Breast epithelium (tissue), 4 donors: ENCODE measurements around the gene DEPDC4. TPM values are rescaled to one million over a fixed set of nuclear protein-coding genes. Genes with fewer than 3 reads are reported as not detected.
A peak's percentile ranks its signal among the peaks of the same experiment; 100 is the strongest.

Source experiments
- DNase-seq, 2 donors: peaks; one replicate each; pipeline ENCODE4 v3.0.0-alpha.2; 2019; ENCODE audit warnings: low spot score in 2 of 2
- H3K27ac ChIP-seq, 2 donors: fragments of 200-600 bp; sonication (generic) in 1 of 2; one replicate each; pipeline ENCODE4 v1.5.1; 2016 to 2019; ENCODE audit warnings: mild to moderate bottlenecking in 1 of 2
- H3K27me3 ChIP-seq, 2 donors: fragments of 200-600 bp; sonication (generic) in 1 of 2; one replicate each; pipeline versions ENCODE4 v1.5.1 to v1.6.0; 2017 to 2019; ENCODE audit warnings: control low read depth in 1 of 2, mild to moderate bottlenecking in 1 of 2
- H3K36me3 ChIP-seq: fragments of 200-600 bp; one replicate; pipeline ENCODE4 v1.5.1; 2019
- H3K4me1 ChIP-seq, 2 donors: fragments of 200-600 bp; sonication (generic); one replicate each; pipeline ENCODE4 v1.5.1; 2016 to 2019; ENCODE audit warnings: control low read depth in 1 of 2
- H3K4me3 ChIP-seq, 3 donors: fragments of 200-600 bp; sonication (generic); 1 replicate in 2 of 3; 2 replicates in 1 of 3; pipeline ENCODE4 v1.5.1; 2016 to 2019; ENCODE audit warnings: mild to moderate bottlenecking in 3 of 3, moderate library complexity in 2 of 3
- H3K9me3 ChIP-seq, 2 donors: fragments of 200-600 bp; sonication (generic) in 1 of 2; one replicate each; pipeline ENCODE4 v1.5.1; 2016 to 2019; ENCODE audit warnings: control low read depth in 1 of 2
- POLR2A ChIP-seq: fragments of 450-650 bp; IDR thresholded peaks from one replicate; pipeline ENCODE4 v1.6.1; 2016; ENCODE audit warnings: antibody characterized with exemption, mild to moderate bottlenecking, moderate library complexity
- POLR2AphosphoS5 ChIP-seq, 3 donors: sonication (generic); formaldehyde crosslinking; IDR thresholded peaks; one replicate each; pipeline ENCODE4 v1.6.1; 2017; ENCODE audit warnings: antibody characterized with exemption in 3 of 3
- intact Hi-C: fragments of 100-400 bp; cut with DNase I; formaldehyde crosslinking; loops from one replicate; pipeline ENCODE4 v1.15.1; 2023; ENCODE audit warnings: low total_unique reads
- total RNA-seq, 3 donors: library from RNA; depleted of rRNA; stranded (reverse); fragments of >200 nt; gene quantifications; one replicate each; pipeline ENCODE4 v1.1.0, GENCODE V29; 2016
- TF ChIP-seq, protein P1 (sequence below), 3 donors: fragments of 450-650 bp; IDR thresholded peaks; one replicate each; pipeline ENCODE4 v1.5.1; 2016 to 2017; ENCODE audit warnings: antibody characterized with exemption in 3 of 3, mild to moderate bottlenecking in 3 of 3, moderate library complexity in 3 of 3

Gene DEPDC4
- total RNA-seq, 3 donors from 2014 or later = 1.3 to 2.3 (median 2.0) TPM

GRCh38 chr12:100247765-100248164 is 19.1 kb downstream of the DEPDC4 start:
- intact Hi-C loops = no loop called here
- H3K4me1 ChIP-seq = no peaks in the 10 kb centered on the region
- no peaks in the 10 kb centered on the region for H3K36me3 ChIP-seq
- TF ChIP-seq, protein P1, sequence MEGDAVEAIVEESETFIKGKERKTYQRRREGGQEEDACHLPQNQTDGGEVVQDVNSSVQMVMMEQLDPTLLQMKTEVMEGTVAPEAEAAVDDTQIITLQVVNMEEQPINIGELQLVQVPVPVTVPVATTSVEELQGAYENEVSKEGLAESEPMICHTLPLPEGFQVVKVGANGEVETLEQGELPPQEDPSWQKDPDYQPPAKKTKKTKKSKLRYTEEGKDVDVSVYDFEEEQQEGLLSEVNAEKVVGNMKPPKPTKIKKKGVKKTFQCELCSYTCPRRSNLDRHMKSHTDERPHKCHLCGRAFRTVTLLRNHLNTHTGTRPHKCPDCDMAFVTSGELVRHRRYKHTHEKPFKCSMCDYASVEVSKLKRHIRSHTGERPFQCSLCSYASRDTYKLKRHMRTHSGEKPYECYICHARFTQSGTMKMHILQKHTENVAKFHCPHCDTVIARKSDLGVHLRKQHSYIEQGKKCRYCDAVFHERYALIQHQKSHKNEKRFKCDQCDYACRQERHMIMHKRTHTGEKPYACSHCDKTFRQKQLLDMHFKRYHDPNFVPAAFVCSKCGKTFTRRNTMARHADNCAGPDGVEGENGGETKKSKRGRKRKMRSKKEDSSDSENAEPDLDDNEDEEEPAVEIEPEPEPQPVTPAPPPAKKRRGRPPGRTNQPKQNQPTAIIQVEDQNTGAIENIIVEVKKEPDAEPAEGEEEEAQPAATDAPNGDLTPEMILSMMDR (IDR thresholded peaks at IDR 0.05) = no peak
- TF ChIP-seq POLR2A (no peak), POLR2AphosphoS5 (IDR thresholded peaks at IDR 0.05) (no peak)
- H3K27me3 ChIP-seq = no peaks in the 10 kb centered on the region
- DNase-seq = no peak
- H3K9me3 ChIP-seq = no peaks in the 10 kb centered on the region
- no peak overlapping the region for H3K4me3 ChIP-seq
- no peak overlapping the region for H3K27ac ChIP-seq

DNA sequence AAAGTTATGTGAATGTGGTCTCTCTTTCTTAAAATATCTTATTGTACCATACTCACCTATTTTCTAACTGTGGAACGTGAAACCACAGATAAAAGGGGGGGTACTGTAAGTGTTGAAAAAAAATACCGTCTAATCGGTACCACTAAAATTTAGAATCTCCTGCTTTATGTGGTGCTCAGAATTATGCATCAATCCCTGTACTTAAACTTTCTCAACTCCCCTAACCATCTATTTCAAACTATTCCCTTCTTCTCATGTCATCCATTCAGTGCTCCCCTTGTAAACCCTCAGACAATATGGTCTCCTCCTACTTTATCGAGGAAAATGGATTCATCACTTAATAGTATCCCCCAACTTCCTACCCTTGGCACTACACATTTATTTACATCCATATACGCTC is 23.7 kb downstream of the DEPDC4 start:
- TF ChIP-seq POLR2A (no peak), POLR2AphosphoS5 (IDR thresholded peaks at IDR 0.05) (no peak)
- TF ChIP-seq, protein P1 (IDR thresholded peaks at IDR 0.05) = no peak
- no peak overlapping the region for H3K4me3 ChIP-seq
- H3K27ac ChIP-seq = no peak overlapping the region
- no peaks in the 10 kb centered on the region for H3K36me3 ChIP-seq
- no peaks in the 10 kb centered on the region for H3K9me3 ChIP-seq
- intact Hi-C loops = no loop called here
- H3K27me3 ChIP-seq = no peaks in the 10 kb centered on the region
- no peaks in the 10 kb centered on the region for H3K4me1 ChIP-seq
- DNase-seq = no peak

DNA sequence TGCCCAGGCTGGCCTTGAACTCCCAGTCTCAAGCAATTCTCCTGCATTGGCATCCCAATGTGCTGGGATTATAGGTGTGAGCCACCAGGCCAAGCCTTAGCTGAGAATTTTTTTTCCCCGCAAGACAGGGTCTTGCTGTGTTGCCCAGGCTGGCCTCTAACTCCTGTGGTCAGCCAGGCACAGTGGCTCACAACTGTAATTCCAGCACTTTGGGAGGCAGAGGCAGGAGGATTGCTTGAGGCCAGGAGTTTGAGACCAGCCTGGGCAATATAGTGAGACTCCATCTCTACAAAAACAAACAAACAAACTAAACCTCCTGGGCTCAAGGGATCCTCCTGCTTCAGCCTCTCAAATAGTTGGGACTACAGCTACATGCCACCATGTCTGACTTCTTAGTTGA is 27.3 kb downstream of the DEPDC4 start:
- TF ChIP-seq, protein P1 (IDR thresholded peaks at IDR 0.05) = no peak
- TF ChIP-seq POLR2AphosphoS5 (IDR thresholded peaks at IDR 0.05) (no peak), POLR2A (no peak)
- H3K4me3 ChIP-seq = no peak overlapping the region
- no peaks in the 10 kb centered on the region for H3K27me3 ChIP-seq
- no peak for DNase-seq
- H3K27ac ChIP-seq = no peak overlapping the region
- no peaks in the 10 kb centered on the region for H3K9me3 ChIP-seq
- intact Hi-C loops = no loop called here
- no peaks in the 10 kb centered on the region for H3K4me1 ChIP-seq
- no peaks in the 10 kb centered on the region for H3K36me3 ChIP-seq

DNA sequence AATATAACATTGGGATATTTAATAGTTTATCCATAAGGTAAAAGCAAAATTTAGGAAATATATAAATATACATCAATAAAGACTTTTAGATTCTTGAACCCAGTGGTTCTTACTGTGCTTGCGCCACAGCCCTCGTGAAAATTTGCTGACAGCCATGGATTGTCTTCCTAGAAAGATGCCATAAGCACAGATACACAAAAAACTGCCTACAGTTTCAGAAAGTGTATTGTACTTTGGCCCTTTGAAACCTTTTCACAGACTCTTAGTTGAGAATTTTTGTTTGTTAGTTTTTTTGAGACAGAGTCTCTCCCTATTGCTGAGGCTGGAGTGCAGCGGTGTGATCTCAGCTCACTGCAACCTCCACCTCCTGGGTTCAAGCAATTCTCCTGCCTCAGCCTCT is 28.1 kb downstream of the DEPDC4 start:
- Histone ChIP-seq H3K36me3 (no peaks in the 10 kb centered on the region), H3K9me3 (no peaks in the 10 kb centered on the region), H3K27ac (no peak overlapping the region), H3K27me3 (no peaks in the 10 kb centered on the region), H3K4me1 (no peaks in the 10 kb centered on the region), H3K4me3 (no peak overlapping the region)
- intact Hi-C loops = no loop called here
- DNase-seq = no peak
- no peak for TF ChIP-seq POLR2AphosphoS5 (IDR thresholded peaks at IDR 0.05)
- TF ChIP-seq POLR2A = no peak
- TF ChIP-seq, protein P1 (IDR thresholded peaks at IDR 0.05) = no peak

GRCh38 chr12:100234591-100235304 is 32.1 kb downstream of the DEPDC4 start:
- intact Hi-C loops = no loop called here
- TF ChIP-seq, protein P1 (IDR thresholded peaks at IDR 0.05) = peak; percentile 44 to 77 (median 76)
- no peak for TF ChIP-seq POLR2A
- H3K27ac ChIP-seq = peak overlapping the region; percentile 23 to 28
- H3K9me3 ChIP-seq = no peaks in the 10 kb centered on the region
- H3K4me3 ChIP-seq = no peak overlapping the region
- DNase-seq = no peak
- no peaks in the 10 kb centered on the region for H3K27me3 ChIP-seq
- H3K4me1 ChIP-seq = no peaks in the 10 kb centered on the region
- H3K36me3 ChIP-seq = no peaks in the 10 kb centered on the region
